ENCODE measurements around the gene ATXN7L1. TPM values are rescaled to one million over a fixed set of nuclear protein-coding genes. Genes with fewer than 3 reads are reported as not detected.

Gene ATXN7L1
- total RNA-seq, 1 experiment from 2014 or later: 3.8 TPM

- no peak for DNase-seq (ENCODE audit: low spot score)
These were observed 199.0 kb downstream of the ATXN7L1 start for GRCh38 chr7:105677410-105677730.

- DNase-seq (ENCODE audit: low spot score): no peak
These were observed 200.4 kb downstream of the ATXN7L1 start for GRCh38 chr7:105675934-105676371.

DNA sequence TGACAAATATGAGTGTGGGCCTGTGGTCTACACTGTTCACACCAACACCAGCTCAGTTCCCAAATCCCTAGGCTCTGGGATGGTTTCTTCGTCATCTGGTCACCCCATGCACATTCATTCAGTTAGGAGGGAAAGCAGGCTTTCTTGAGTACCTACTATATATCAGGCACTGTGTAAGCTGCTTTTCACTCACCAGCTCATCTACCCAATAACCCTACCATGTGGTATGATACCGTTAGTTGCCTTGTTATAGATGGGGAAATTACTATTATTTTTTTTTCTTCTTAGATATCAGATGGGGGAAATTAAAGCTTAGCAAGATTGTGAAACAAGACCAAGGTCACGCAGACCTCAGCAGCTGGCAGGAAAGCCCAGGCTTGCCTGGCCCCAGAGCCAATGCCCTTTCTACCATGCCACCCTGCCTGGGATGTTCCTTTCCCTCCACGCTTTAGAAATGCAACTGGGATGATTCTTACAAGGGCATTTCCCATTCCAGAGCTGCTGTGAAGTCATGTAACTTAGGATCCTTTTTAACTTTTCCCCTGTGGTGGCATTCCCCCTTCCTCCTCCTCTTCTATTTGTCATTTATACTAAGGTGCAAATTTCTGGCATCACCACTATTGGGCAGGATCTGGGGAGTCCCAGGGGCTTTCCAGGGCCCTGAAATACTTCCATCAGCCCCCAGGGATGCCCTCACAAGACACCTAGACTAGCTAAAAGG lies 202.0 kb downstream of the ATXN7L1 start:
- DNase-seq (ENCODE audit: low spot score): no peak

DNA sequence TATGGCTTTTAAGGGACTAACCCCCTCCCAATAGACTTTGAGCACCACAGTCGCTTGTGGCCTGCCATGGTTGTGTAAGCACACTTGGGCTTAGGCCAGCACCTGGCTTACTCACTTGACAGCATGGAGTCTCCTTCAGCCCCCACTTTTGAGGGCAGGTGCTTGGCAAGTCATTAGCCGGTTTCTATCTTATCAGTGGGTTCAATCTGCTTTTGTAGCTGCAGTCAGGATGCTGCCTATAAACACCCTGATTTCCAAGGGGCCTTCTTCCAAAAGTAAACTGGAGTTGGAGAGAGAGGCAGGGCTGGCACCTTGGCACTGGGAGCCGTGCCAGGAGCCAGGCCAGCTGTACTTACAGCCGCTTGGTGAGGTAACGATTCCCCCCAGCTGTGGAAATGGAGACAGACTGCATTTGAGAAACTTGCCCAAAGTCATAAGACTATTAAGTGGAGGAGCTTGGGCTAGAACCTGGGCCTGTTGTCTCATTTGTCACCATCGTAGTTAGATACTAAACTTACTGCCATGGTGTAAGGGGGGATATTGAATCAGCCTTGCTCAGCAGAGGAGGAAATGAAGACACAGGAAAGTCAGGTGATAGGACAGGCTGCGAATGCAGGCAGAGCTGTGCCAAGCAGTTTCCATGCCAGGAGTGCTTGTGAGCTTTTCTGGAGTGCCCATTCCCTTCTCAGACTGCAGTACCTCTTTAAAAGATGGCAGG lies 202.9 kb downstream of the ATXN7L1 start:
- DNase-seq (ENCODE audit: low spot score): peak; percentile 31

DNA sequence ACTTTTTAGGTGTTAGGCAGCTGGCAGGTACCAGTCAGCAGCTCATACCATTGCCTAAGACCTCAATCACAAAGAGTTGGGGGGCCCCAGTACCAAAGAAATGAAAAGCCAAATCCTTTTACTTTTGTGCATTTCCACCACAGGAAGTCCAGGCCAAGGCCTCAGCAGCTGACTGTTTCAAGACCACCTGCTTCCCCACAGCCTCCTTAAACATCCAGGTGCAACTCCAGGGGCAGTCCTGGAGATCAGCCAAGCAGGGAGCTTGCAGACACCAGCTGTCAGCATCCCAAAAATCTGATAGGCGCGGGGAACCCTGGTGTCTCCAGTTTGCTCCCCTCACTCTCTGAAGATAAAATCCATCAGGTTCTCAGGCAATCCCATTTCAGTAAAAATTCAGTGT lies 203.6 kb downstream of the ATXN7L1 start:
- DNase-seq (ENCODE audit: low spot score): no peak

DNA sequence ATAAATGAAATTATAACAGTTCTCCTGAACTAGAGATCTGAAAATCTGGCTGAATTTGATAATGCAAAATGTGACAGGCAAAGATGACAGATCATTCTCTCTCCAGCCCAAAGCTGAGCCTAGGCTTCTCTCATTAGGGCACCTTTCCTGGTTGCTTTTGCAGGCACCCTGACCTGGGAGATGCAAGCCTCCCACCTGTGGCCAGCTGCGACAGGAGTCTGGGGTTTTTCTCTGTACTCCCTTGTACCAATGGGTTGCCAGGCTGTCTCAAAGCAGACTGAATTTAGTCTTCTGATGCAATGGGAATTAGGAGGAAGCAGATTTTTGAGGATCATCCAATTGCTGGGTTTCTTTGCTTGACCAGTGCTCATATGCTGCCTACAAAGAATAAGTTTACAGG lies 210.1 kb downstream of the ATXN7L1 start:
- DNase-seq (ENCODE audit: low spot score): no peak

DNA sequence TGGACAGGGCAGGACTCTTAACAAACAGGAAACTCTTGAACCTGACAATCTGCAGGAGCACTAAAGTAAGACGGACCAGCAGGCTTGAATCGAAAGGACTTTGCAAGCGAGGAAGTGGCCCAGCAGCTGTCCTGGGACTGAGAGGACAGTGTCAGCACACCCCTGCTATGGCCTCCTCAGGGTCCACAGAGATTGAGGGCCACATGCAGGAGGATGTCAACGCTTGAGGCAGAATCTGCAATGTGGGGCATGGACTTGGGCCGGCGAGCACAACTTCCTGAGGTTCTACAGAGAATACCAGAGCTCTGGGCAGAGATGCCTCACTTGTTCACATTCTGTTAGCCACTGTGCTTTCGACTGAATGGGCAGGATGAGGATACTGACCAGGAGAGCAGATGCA lies 210.7 kb downstream of the ATXN7L1 start:
- no peak for DNase-seq (ENCODE audit: low spot score)

- DNase-seq (ENCODE audit: low spot score): peak; percentile 91
These were observed 211.4 kb downstream of the ATXN7L1 start for GRCh38 chr7:105664816-105665525.

DNA sequence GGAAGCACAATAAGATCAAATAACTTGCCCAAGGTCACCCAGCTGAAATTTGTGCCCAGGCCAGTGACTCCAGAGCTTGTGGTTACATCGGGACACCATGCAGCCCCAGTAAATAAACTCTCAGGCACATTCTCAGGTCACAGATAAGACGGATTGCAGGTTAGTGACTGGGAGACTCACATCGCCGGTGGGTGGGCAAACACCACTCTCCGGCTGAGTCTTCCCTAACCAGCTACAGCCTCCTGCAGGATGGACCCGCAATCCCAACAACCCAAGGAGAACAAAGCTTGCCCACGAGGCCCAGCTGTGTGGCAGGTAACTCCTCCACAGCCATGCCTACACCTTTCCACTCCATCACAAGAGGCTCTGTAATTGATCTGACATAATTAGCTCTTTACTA lies 213.4 kb downstream of the ATXN7L1 start:
- no peak for DNase-seq (ENCODE audit: low spot score)

GRCh38 chr7:105661625-105662024 lies 214.8 kb downstream of the ATXN7L1 start:
- DNase-seq (ENCODE audit: low spot score): no peak

GRCh38 chr7:105656922-105657521 lies 219.4 kb downstream of the ATXN7L1 start:
- peak; percentile 51 for DNase-seq (ENCODE audit: low spot score)

GRCh38 chr7:105655500-105656380 lies 220.7 kb downstream of the ATXN7L1 start:
- DNase-seq (ENCODE audit: low spot score): no peak

GRCh38 chr7:105655067-105655466 lies 221.3 kb downstream of the ATXN7L1 start:
- peak; percentile 29 for DNase-seq (ENCODE audit: low spot score)

DNA sequence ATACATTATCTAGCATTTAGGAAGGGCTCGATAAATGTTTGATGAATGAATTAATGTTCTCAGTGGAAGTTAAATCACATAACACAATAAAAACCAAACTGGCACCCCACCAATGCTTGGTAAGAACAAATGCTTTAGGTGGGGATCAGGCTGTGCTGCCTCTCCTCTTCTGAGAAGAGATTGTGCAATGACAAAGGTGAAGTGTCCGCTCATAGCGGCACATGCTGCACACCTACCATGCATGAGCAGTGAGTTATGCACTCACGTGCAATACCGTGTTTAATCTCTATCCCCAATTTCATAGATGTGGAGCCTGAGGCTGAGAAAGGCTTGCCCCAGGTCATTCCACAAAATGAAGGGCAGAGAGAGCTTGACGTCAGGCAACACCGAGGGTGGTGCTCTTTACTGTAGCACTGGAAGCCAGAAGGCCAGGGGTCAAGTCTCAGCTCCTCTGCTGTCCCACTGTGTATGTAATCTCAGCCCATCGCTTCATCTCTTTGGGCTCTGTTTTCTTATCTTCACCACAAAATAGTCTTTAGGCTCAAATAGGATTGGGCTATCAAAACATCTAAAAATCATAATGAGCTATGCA lies 222.2 kb downstream of the ATXN7L1 start:
- DNase-seq (ENCODE audit: low spot score): no peak

- DNase-seq (ENCODE audit: low spot score): no peak
These were observed 222.9 kb downstream of the ATXN7L1 start for GRCh38 chr7:105653441-105654005.

DNA sequence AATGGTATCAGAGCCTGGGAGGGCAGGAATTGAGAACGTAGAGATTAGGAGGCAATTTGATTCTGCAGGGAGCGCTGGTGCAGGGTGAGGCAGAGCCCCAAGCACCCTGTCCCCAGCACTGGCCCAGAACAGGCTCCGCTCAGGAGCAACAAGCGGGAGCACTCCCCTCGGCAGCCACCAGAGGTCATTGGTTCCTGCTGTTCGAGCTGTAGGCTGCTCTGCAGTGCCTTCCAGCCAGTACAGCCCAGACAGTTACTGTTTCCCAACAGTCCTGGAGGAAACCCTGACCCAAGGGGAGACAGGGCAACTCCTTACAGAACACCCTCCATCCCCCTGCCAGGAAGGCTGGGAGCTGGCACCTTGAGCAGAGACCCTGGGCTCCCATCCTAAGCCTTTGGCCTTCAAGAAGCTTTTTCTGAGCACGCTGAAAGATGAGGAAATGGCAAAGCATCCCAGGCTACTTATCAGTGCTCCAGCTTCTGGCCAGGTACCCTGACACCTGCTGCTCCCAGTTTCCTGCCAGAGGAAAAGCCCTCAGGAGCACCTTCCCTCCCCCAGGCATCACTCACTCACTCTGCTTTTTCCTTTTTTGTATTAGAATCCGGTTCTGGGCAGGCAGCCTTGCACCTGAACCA lies 223.9 kb downstream of the ATXN7L1 start:
- DNase-seq (ENCODE audit: low spot score): peak; percentile 94

DNA sequence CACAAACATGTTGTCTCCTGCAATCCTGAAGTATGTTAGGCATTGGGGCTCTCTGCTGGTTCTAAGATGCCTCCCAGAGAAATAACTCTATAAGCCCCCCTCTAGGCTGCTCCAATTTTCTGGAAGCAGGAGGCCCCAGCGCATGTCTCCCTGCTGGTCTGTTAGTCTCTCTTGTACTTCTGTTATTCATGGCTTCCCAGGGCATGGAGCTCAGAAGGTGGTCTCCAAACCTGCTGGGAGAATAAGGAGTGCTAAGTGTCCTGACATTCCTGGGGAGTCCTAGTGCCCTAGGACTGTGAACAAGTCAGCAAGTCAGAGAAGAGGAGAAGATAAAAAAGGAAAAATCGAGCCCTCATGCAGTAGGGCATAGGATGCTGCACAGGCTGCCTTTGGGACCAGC lies 224.6 kb downstream of the ATXN7L1 start:
- no peak for DNase-seq (ENCODE audit: low spot score)

DNA sequence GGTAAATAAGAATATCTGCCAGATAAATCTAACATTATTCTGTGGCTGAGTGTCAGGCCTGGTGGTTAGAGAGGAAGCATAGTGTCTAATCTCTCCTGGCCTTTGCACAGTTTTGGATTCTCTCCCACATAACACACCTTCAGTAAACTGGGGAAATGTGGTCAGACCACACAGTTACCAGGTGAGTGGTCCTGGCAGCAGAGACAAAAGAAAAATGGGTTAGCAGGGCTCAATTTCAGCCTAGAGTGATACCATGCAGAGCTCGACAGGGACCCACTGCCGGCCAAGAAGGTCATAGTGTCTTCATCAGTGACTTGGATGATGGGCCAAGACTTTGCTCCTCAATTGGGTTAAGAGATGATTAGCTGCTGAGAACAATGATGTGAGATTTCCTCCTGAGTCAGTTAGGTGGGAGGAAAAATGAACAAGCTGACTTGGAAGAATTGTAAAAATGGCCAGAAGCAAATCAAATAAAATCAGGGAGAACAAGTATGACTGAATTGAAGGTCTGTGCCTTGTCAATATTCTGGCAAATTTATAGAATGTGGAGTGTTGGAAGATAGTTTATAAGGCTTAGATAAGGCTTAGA lies 225.9 kb downstream of the ATXN7L1 start:
- DNase-seq (ENCODE audit: low spot score): no peak

- DNase-seq (ENCODE audit: low spot score): no peak
These were observed 226.5 kb downstream of the ATXN7L1 start for GRCh38 chr7:105649727-105650381.
